DMS114 treated with DMSO at 0.1 percent for 48 hours (cell line): ENCODE results near the gene COQ9.

Source experiments
- DNase-seq: peaks from one replicate; lab custom pipeline; 2025; ENCODE audit not compliant: unreplicated experiment; lab: John Stamatoyannopoulos, UW

Gene COQ9

DNA sequence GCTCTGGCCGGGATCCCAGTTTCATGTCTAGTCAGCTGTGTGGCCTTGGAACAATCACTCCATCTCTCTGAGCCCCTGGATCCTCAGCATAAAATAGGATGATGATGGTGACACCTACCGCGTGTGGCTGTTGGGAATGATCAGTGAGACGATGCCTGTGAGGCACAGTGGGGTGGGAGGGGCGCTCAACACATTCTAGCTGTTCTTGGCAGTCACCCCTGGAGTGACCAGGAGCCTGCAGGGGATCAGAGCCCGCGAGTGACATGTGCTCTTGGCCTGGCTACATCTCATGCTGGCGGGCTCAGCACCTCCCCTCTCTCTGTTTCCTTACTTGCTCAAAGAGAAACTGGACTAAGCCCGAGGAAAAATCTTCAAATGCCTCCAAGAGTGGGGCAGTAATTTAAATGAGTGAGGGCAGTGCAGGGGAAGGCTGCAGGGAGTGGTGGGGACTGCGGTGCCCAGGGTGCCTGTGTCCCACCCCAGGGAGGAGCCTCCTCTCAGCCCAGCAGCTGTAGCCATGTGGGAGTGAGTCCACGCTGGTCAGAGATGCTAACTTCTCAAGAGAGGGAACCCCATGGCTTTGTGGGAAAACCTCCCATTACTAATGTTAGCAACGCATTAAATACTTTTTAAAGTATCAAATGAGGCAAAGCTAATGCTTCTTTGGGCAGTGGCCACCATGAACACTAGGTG lies 62.1 kb downstream of the COQ9 start:
- no peak for DNase-seq

- no peak for DNase-seq
Measured at GRCh38 chr16:57510016-57510871, 63.0 kb downstream of the COQ9 start.
